GM23338 (cell line): ENCODE measurements around the gene GRM2.

Source experiments
- JUNB ChIP-seq: IDR thresholded peaks from one replicate; pipeline ENCODE4 v1.6.1; 2016; ENCODE audit warnings: antibody characterized with exemption; ENCODE audit not compliant: unreplicated experiment
- TF ChIP-seq, protein P1 (sequence below), 2 experiments: fragments of 200-600 bp in 1 of 2; sonication (generic) in 1 of 2; conservative IDR thresholded peaks; 2 replicates each; pipeline versions ENCODE4 v1.5.1 to v1.6.1; 2016 to 2017; ENCODE audit warnings: antibody characterized with exemption in 2 of 2, low read depth in 2 of 2, mild to moderate bottlenecking in 2 of 2, moderate library complexity in 1 of 2
- TF ChIP-seq, protein P2 (sequence below): IDR thresholded peaks from one replicate; pipeline ENCODE4 v1.6.1; 2018; ENCODE audit warnings: antibody characterized with exemption; ENCODE audit not compliant: unreplicated experiment
- TF ChIP-seq, protein P3 (sequence below): IDR thresholded peaks from 2 replicates; pipeline ENCODE4 v1.6.1; 2016; ENCODE audit warnings: antibody characterized with exemption
- TF ChIP-seq, protein P4 (sequence below): fragments of 250-450 bp; sonication (Bioruptor Pico); IDR thresholded peaks from 2 replicates; pipeline ENCODE4 v1.5.0; 2020; ENCODE audit warnings: mild to moderate bottlenecking, moderate library complexity

DNA sequence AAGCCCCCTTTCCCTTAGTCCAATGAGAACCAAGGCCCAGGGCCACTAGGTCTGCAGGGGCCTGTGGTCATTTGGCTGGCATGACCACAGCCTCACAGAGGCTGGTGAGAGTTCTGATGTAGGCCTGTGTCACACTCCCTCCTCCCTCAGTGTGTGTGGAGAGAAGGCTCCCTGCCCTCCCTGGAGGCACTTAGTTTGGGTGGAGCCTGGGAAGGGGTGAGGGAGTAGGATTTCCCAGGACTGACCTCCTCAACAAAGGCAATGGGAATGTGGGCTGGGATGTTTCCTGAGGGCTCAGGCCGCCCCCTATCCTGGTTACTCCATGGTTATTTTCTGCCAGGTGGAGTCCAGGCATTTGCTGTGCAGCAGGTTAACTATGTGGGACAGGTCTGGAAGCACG is 28.2 kb upstream of the GRM2 start:
- TF ChIP-seq, protein P1, sequence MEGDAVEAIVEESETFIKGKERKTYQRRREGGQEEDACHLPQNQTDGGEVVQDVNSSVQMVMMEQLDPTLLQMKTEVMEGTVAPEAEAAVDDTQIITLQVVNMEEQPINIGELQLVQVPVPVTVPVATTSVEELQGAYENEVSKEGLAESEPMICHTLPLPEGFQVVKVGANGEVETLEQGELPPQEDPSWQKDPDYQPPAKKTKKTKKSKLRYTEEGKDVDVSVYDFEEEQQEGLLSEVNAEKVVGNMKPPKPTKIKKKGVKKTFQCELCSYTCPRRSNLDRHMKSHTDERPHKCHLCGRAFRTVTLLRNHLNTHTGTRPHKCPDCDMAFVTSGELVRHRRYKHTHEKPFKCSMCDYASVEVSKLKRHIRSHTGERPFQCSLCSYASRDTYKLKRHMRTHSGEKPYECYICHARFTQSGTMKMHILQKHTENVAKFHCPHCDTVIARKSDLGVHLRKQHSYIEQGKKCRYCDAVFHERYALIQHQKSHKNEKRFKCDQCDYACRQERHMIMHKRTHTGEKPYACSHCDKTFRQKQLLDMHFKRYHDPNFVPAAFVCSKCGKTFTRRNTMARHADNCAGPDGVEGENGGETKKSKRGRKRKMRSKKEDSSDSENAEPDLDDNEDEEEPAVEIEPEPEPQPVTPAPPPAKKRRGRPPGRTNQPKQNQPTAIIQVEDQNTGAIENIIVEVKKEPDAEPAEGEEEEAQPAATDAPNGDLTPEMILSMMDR (conservative IDR thresholded peaks at IDR 0.05; ENCODE audit: low read depth in 2 of 2): no peak
- TF ChIP-seq, protein P2, sequence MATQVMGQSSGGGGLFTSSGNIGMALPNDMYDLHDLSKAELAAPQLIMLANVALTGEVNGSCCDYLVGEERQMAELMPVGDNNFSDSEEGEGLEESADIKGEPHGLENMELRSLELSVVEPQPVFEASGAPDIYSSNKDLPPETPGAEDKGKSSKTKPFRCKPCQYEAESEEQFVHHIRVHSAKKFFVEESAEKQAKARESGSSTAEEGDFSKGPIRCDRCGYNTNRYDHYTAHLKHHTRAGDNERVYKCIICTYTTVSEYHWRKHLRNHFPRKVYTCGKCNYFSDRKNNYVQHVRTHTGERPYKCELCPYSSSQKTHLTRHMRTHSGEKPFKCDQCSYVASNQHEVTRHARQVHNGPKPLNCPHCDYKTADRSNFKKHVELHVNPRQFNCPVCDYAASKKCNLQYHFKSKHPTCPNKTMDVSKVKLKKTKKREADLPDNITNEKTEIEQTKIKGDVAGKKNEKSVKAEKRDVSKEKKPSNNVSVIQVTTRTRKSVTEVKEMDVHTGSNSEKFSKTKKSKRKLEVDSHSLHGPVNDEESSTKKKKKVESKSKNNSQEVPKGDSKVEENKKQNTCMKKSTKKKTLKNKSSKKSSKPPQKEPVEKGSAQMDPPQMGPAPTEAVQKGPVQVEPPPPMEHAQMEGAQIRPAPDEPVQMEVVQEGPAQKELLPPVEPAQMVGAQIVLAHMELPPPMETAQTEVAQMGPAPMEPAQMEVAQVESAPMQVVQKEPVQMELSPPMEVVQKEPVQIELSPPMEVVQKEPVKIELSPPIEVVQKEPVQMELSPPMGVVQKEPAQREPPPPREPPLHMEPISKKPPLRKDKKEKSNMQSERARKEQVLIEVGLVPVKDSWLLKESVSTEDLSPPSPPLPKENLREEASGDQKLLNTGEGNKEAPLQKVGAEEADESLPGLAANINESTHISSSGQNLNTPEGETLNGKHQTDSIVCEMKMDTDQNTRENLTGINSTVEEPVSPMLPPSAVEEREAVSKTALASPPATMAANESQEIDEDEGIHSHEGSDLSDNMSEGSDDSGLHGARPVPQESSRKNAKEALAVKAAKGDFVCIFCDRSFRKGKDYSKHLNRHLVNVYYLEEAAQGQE: no peak
- TF ChIP-seq JUNB: no peak
- TF ChIP-seq, protein P3, sequence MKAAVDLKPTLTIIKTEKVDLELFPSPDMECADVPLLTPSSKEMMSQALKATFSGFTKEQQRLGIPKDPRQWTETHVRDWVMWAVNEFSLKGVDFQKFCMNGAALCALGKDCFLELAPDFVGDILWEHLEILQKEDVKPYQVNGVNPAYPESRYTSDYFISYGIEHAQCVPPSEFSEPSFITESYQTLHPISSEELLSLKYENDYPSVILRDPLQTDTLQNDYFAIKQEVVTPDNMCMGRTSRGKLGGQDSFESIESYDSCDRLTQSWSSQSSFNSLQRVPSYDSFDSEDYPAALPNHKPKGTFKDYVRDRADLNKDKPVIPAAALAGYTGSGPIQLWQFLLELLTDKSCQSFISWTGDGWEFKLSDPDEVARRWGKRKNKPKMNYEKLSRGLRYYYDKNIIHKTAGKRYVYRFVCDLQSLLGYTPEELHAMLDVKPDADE: no peak
- TF ChIP-seq, protein P4, sequence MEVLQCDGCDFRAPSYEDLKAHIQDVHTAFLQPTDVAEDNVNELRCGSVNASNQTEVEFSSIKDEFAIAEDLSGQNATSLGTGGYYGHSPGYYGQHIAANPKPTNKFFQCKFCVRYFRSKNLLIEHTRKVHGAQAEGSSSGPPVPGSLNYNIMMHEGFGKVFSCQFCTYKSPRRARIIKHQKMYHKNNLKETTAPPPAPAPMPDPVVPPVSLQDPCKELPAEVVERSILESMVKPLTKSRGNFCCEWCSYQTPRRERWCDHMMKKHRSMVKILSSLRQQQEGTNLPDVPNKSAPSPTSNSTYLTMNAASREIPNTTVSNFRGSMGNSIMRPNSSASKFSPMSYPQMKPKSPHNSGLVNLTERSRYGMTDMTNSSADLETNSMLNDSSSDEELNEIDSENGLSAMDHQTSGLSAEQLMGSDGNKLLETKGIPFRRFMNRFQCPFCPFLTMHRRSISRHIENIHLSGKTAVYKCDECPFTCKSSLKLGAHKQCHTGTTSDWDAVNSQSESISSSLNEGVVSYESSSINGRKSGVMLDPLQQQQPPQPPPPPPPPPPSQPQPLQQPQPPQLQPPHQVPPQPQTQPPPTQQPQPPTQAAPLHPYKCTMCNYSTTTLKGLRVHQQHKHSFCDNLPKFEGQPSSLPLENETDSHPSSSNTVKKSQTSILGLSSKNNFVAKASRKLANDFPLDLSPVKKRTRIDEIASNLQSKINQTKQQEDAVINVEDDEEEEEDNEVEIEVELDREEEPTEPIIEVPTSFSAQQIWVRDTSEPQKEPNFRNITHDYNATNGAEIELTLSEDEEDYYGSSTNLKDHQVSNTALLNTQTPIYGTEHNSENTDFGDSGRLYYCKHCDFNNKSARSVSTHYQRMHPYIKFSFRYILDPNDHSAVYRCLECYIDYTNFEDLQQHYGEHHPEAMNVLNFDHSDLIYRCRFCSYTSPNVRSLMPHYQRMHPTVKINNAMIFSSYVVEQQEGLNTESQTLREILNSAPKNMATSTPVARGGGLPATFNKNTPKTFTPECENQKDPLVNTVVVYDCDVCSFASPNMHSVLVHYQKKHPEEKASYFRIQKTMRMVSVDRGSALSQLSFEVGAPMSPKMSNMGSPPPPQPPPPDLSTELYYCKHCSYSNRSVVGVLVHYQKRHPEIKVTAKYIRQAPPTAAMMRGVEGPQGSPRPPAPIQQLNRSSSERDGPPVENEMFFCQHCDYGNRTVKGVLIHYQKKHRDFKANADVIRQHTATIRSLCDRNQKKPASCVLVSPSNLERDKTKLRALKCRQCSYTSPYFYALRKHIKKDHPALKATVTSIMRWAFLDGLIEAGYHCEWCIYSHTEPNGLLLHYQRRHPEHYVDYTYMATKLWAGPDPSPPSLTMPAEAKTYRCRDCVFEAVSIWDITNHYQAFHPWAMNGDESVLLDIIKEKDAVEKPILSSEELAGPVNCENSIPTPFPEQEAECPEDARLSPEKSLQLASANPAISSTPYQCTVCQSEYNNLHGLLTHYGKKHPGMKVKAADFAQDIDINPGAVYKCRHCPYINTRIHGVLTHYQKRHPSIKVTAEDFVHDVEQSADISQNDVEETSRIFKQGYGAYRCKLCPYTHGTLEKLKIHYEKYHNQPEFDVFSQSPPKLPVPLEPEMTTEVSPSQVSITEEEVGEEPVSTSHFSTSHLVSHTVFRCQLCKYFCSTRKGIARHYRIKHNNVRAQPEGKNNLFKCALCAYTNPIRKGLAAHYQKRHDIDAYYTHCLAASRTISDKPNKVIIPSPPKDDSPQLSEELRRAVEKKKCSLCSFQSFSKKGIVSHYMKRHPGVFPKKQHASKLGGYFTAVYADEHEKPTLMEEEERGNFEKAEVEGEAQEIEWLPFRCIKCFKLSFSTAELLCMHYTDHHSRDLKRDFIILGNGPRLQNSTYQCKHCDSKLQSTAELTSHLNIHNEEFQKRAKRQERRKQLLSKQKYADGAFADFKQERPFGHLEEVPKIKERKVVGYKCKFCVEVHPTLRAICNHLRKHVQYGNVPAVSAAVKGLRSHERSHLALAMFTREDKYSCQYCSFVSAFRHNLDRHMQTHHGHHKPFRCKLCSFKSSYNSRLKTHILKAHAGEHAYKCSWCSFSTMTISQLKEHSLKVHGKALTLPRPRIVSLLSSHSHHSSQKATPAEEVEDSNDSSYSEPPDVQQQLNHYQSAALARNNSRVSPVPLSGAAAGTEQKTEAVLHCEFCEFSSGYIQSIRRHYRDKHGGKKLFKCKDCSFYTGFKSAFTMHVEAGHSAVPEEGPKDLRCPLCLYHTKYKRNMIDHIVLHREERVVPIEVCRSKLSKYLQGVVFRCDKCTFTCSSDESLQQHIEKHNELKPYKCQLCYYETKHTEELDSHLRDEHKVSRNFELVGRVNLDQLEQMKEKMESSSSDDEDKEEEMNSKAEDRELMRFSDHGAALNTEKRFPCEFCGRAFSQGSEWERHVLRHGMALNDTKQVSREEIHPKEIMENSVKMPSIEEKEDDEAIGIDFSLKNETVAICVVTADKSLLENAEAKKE (CRISPR knock-in tag): no peak
